ENCODE results near the gene CMAS.

DNA sequence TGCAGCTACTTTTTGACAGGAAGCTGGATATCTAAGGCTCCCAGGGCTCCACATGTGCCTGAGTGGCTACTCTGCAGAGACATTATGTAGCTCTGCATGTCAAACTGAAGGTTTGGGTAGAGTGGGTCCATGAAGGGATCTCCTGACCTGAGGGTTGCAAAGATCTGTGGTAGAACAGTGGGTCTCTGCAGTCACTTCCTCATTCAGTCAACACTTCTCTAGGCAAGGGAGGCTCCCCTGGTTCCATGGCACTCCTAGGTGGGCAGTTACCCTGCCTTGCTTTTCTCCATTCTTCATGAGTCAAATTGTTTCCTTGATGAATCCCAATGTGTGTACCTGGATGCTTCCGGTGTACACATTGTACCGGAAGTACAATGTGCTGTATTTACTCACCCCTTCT, 57.4 kb downstream of the CMAS start:
- TF ChIP-seq, protein P1, sequence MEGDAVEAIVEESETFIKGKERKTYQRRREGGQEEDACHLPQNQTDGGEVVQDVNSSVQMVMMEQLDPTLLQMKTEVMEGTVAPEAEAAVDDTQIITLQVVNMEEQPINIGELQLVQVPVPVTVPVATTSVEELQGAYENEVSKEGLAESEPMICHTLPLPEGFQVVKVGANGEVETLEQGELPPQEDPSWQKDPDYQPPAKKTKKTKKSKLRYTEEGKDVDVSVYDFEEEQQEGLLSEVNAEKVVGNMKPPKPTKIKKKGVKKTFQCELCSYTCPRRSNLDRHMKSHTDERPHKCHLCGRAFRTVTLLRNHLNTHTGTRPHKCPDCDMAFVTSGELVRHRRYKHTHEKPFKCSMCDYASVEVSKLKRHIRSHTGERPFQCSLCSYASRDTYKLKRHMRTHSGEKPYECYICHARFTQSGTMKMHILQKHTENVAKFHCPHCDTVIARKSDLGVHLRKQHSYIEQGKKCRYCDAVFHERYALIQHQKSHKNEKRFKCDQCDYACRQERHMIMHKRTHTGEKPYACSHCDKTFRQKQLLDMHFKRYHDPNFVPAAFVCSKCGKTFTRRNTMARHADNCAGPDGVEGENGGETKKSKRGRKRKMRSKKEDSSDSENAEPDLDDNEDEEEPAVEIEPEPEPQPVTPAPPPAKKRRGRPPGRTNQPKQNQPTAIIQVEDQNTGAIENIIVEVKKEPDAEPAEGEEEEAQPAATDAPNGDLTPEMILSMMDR (IDR thresholded peaks at IDR 0.05) = no peak
- TF ChIP-seq EP300 (IDR thresholded peaks at IDR 0.05) (no peak), POLR2AphosphoS5 (IDR thresholded peaks at IDR 0.05) (no peak), POLR2A (IDR thresholded peaks at IDR 0.05) (no peak)

Data from gastroesophageal sphincter (tissue), 3 donors.